K562 (cell line): Measurements from ENCODE around the gene MAP2K3. TPM values are rescaled to one million over a fixed set of nuclear protein-coding genes. Genes with fewer than 3 reads are reported as not detected.

ENCODE experiments used
- ADNP ChIP-seq: fragments of 200-800 bp; sonication (Bioruptor generic); IDR thresholded peaks from 2 replicates; pipeline ENCODE4 v1.6.1; 2016; ENCODE audit warnings: missing genetic modification characterization, missing compliant biosample characterization
- ATF7 ChIP-seq: fragments of 450-650 bp; IDR thresholded peaks from 2 replicates; pipeline ENCODE4 v1.7.1; 2014; ENCODE audit warnings: mild to moderate bottlenecking, moderate library complexity
- CBFA2T2 ChIP-seq: fragments of 450-650 bp; conservative IDR thresholded peaks from 2 replicates; pipeline ENCODE4 v1.6.1; 2017; ENCODE audit warnings: mild to moderate bottlenecking
- CBFA2T3 ChIP-seq: fragments of 450-650 bp; IDR thresholded peaks from 2 replicates; pipeline ENCODE4 v1.6.1; 2017
- CHD4 ChIP-seq: fragments of 200-600 bp; sonication (generic); IDR thresholded peaks from 3 replicates; pipeline ENCODE4 v1.6.1; 2012; ENCODE audit warnings: low read depth, mild to moderate bottlenecking, mixed read lengths, low read length, inconsistent platforms; ENCODE audit not compliant: insufficient read depth, insufficient replicate concordance, poor library complexity, severe bottlenecking
- DACH1 ChIP-seq: fragments of 450-650 bp; IDR thresholded peaks from 2 replicates; pipeline ENCODE4 v1.6.1; 2018; ENCODE audit not compliant: partially characterized antibody
- EWSR1 ChIP-seq: fragments of 450-650 bp; IDR thresholded peaks from 2 replicates; pipeline ENCODE4 v1.6.1; 2018; ENCODE audit warnings: borderline replicate concordance, mild to moderate bottlenecking, low read depth, moderate library complexity; ENCODE audit not compliant: partially characterized antibody
- HDAC2 ChIP-seq: fragments of 450-650 bp; IDR thresholded peaks from 2 replicates; pipeline ENCODE4 v1.6.1; 2016; ENCODE audit warnings: mild to moderate bottlenecking
- IFI16 ChIP-seq: fragments of 250-450 bp; sonication (Bioruptor Pico); IDR thresholded peaks from 2 replicates; pipeline ENCODE4 v2.1.2; 2022; ENCODE audit warnings: mild to moderate bottlenecking, inconsistent platforms
- KLF6 ChIP-seq: fragments of 250-450 bp; sonication (Bioruptor Pico); IDR thresholded peaks from 2 replicates; pipeline ENCODE4 v1.4.0; 2020; ENCODE audit warnings: mild to moderate bottlenecking, moderate library complexity, borderline replicate concordance
- MYC ChIP-seq, 2 experiments: fragments of 250-450 bp in 1 of 2; sonication (Bioruptor Pico) in 1 of 2; IDR thresholded peaks; 2 replicates each; pipeline versions ENCODE4 v1.5.1 to v1.6.1; 2012 to 2021; ENCODE audit warnings: low read depth in 2 of 2, borderline replicate concordance in 1 of 2, improper control_type of control experiment in 1 of 2, low read length in 1 of 2, mild to moderate bottlenecking in 1 of 2, moderate library complexity in 1 of 2
- NFE2 ChIP-seq: IDR thresholded peaks from 2 replicates; pipeline ENCODE4 v1.6.1; 2014; ENCODE audit warnings: antibody characterized with exemption, low read depth
- NFXL1 ChIP-seq: fragments of 450-650 bp; formaldehyde crosslinking; IDR thresholded peaks from 2 replicates; pipeline ENCODE4 v1.4.0; 2021; ENCODE audit warnings: mild to moderate bottlenecking
- POLR2H ChIP-seq: IDR thresholded peaks from 2 replicates; pipeline ENCODE4 v1.6.1; 2016; ENCODE audit warnings: missing genetic modification characterization, low read depth, mild to moderate bottlenecking, control low read depth, missing compliant biosample characterization, moderate library complexity
- RBM25 ChIP-seq: fragments of 200-400 bp; formaldehyde crosslinking; IDR thresholded peaks from 2 replicates; pipeline ENCODE4 v1.6.1; 2018; ENCODE audit warnings: low read length, low read depth, moderate library complexity; ENCODE audit not compliant: severe bottlenecking
- TFAM ChIP-seq: fragments of 250-450 bp; sonication (Bioruptor Pico); conservative IDR thresholded peaks from 2 replicates; pipeline ENCODE4 v1.5.0; 2021; ENCODE audit warnings: mild to moderate bottlenecking, moderate library complexity
- ZKSCAN1 ChIP-seq: fragments of 150-350 bp; IDR thresholded peaks from 2 replicates; pipeline ENCODE4 v1.6.1; 2016; ENCODE audit warnings: low read depth, low read length
- ZNF316 ChIP-seq: fragments of 450-650 bp; IDR thresholded peaks from 2 replicates; pipeline ENCODE4 v1.6.1; 2016
- ZNF57 ChIP-seq: fragments of 450-650 bp; formaldehyde crosslinking; IDR thresholded peaks from 2 replicates; pipeline ENCODE4 v1.4.0; 2020; ENCODE audit warnings: mild to moderate bottlenecking, moderate library complexity
- polyA plus RNA-seq, 8 experiments: library from polyadenylated mRNA; depleted of rRNA in 4 of 8; stranded (reverse) in 5 of 8; unstranded in 3 of 8; fragments of >200 nt; fragmentation: Nextera tagmentation in 2 of 8; fragmentation: Illumina TruSeq in 1 of 8; extraction: Ambion mirVana in 2 of 8; extraction: Trizol in 1 of 8; gene quantifications; 2 replicates each; pipeline versions ENCODE4 v1.2.1 to v1.2.3, GENCODE V29; 2011 to 2014; ENCODE audit warnings: inconsistent platforms in 1 of 8, missing spikeins in 1 of 8
- total RNA-seq, 7 experiments: library from RNA; depleted of rRNA in 6 of 7; stranded (reverse); fragments of >200 nt in 6 of 7; fragmentation: Illumina TruSeq in 2 of 7; extraction: Trizol in 2 of 7; gene quantifications; 2 replicates each; pipeline versions ENCODE4 v1.2.1 to v1.2.3, GENCODE V29; 2011 to 2021; ENCODE audit warnings: low replicate concordance in 1 of 7
- TF ChIP-seq, protein P1 (sequence below): sonication (generic); formaldehyde crosslinking; IDR thresholded peaks from 2 replicates; pipeline ENCODE4 v1.9.0; 2022; ENCODE audit warnings: mild to moderate bottlenecking, missing genetic modification reagents
- TF ChIP-seq, protein P2 (sequence below): fragments of 200-800 bp; sonication (Bioruptor generic); IDR thresholded peaks from 2 replicates; pipeline ENCODE4 v1.6.1; 2017; ENCODE audit warnings: missing genetic modification characterization, missing compliant biosample characterization
- TF ChIP-seq, protein P3 (sequence below): IDR thresholded peaks from 2 replicates; pipeline ENCODE4 v1.6.1; 2011; ENCODE audit not compliant: insufficient read length; ENCODE audit errors: extremely low read depth
- TF ChIP-seq, protein P4 (sequence below): sonication (generic); formaldehyde crosslinking; IDR thresholded peaks from 2 replicates; pipeline ENCODE4 v1.8.1; 2023; ENCODE audit warnings: mild to moderate bottlenecking, missing genetic modification reagents
- TF ChIP-seq, protein P5 (sequence below): sonication (generic); formaldehyde crosslinking; IDR thresholded peaks from 2 replicates; pipeline ENCODE4 v1.5.0; 2020; ENCODE audit warnings: missing genetic modification reagents

Gene MAP2K3
- total and polyA plus RNA-seq, 9 of the 15 experiments (the other 6 are each of a cell fraction or from before 2014, with no cell fraction given), result 0.18 to 14.8 (median 3.5) TPM

DNA sequence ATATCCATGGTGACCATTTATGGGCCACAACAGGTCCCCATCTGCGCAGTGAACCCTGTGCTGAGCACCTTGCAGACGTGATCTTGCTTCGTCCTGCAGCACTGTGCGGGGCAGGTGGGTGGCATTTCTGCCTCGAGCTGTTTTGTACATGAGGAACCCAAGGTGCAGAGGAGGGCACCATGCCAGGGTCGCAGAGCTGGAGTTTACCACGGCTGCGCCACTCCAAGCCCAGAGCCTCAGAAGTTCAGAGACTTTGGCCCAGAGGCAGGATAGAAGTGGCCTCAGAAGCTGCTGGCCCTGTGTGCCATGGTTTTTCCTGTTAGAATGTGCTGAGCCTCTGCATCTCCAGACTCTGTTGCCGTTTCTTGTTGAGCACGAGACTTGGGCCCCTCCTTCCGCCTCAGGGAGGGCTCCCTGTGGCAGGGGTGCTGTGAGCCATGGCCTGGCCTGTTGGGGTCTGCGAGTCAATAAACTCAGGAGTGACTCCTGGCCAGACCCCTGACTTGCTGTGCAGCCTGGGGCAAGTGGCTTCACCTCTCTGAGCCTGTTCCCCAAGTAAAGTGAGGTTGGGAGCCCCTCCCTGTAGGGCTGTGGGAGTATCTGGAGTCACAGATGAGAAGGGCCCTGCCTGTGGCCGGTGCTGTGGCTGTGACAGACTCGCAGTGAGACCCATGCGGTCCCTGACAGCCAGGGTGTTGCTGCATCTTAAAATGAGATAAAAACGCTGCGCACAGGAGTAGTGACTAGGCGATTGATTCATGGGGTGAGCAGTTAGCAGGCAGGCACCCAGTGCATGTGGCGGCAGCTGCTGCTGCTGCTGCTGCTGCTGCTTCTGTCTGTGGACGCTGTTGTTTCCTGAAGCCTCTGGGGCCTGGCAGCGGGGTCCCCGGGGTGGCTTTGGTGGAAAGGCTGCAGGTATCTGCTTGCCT, 11.8 kb downstream of the MAP2K3 start (continued):
- TF ChIP-seq KLF6 (CRISPR knock-in tag) (no peak), IFI16 (CRISPR knock-in tag) (no peak), RBM25 (peak; percentile 90), ATF7 (no peak), ZNF57 (no peak), NFXL1 (no peak), EWSR1 (no peak), ZNF316 (0 out of 2 replicates have a peak, but pooled peaks have one; percentile 6), HDAC2 (peak; percentile 90), TFAM (no peak), ADNP (tag) (peak; percentile 86), DACH1 (peak; percentile 29), CHD4 (peak; percentile 78), CBFA2T2 (peak; percentile 34; the same call in 1 of the 2 replicates), NFE2 (0 out of 2 replicates have a peak, but pooled peaks have one; percentile 15), ZKSCAN1 (0 out of 2 replicates have a peak, but pooled peaks have one; percentile 12), POLR2H (tag) (no peak), MYC (IDR thresholded peaks at IDR 0.05; ENCODE audit: low read depth, low read length) (peak; percentile 14; the same call in 1 of the 2 replicates), MYC (CRISPR knock-in tag; IDR thresholded peaks at IDR 0.05; ENCODE audit: borderline replicate concordance, low read depth) (no peak), CBFA2T3 (peak; percentile 67)
- TF ChIP-seq, protein P1, sequence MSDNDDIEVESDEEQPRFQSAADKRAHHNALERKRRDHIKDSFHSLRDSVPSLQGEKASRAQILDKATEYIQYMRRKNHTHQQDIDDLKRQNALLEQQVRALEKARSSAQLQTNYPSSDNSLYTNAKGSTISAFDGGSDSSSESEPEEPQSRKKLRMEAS (CRISPR knock-in tag), result peak; percentile 93
- TF ChIP-seq, protein P2, sequence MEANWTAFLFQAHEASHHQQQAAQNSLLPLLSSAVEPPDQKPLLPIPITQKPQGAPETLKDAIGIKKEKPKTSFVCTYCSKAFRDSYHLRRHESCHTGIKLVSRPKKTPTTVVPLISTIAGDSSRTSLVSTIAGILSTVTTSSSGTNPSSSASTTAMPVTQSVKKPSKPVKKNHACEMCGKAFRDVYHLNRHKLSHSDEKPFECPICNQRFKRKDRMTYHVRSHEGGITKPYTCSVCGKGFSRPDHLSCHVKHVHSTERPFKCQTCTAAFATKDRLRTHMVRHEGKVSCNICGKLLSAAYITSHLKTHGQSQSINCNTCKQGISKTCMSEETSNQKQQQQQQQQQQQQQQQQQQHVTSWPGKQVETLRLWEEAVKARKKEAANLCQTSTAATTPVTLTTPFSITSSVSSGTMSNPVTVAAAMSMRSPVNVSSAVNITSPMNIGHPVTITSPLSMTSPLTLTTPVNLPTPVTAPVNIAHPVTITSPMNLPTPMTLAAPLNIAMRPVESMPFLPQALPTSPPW (CRISPR knock-in tag), result peak; percentile 22; the same call in 1 of the 2 replicates
- TF ChIP-seq, protein P3, sequence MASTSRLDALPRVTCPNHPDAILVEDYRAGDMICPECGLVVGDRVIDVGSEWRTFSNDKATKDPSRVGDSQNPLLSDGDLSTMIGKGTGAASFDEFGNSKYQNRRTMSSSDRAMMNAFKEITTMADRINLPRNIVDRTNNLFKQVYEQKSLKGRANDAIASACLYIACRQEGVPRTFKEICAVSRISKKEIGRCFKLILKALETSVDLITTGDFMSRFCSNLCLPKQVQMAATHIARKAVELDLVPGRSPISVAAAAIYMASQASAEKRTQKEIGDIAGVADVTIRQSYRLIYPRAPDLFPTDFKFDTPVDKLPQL, result no peak
- TF ChIP-seq, protein P4, sequence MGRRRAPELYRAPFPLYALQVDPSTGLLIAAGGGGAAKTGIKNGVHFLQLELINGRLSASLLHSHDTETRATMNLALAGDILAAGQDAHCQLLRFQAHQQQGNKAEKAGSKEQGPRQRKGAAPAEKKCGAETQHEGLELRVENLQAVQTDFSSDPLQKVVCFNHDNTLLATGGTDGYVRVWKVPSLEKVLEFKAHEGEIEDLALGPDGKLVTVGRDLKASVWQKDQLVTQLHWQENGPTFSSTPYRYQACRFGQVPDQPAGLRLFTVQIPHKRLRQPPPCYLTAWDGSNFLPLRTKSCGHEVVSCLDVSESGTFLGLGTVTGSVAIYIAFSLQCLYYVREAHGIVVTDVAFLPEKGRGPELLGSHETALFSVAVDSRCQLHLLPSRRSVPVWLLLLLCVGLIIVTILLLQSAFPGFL (CRISPR knock-in tag), result no peak
- TF ChIP-seq, protein P5, sequence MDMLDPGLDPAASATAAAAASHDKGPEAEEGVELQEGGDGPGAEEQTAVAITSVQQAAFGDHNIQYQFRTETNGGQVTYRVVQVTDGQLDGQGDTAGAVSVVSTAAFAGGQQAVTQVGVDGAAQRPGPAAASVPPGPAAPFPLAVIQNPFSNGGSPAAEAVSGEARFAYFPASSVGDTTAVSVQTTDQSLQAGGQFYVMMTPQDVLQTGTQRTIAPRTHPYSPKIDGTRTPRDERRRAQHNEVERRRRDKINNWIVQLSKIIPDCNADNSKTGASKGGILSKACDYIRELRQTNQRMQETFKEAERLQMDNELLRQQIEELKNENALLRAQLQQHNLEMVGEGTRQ (CRISPR knock-in tag), result no peak
